ENCODE results near the gene COG8.
A peak's percentile ranks its signal among the peaks of the same experiment; 100 is the strongest.
"Not testable (repeated sequence)": the region's sequence is repeated elsewhere in the genome, so short reads cannot be mapped to it uniquely, and the experiment has no call there.

Gene COG8

GRCh38 chr16:69339289-69340094 is at the start of gene COG8, which contains the start of gene NIP7:
Gene COG8 (minus strand): TSS chr16:69339564. CDS start chr16:69339552, 12 bp downstream.
Gene NIP7 (plus strand): TSS chr16:69339772. CDS start chr16:69339830, 58 bp downstream.
- DNase-seq: peak; percentile 94

GRCh38 chr16:69386596-69386995 is 47.2 kb upstream of the COG8 start:
- no peak for DNase-seq

- no peak for DNase-seq
Observed at GRCh38 chr16:69384974-69385373, 45.6 kb upstream of the COG8 start.

GRCh38 chr16:69382421-69382820 is 43.1 kb upstream of the COG8 start:
- no peak for DNase-seq

- DNase-seq: no peak
Observed at GRCh38 chr16:69381231-69381630, 41.9 kb upstream of the COG8 start.

- DNase-seq: no peak
Observed at GRCh38 chr16:69378760-69379159, 39.4 kb upstream of the COG8 start.

- no peak for DNase-seq
Observed at GRCh38 chr16:69378036-69378435, 38.7 kb upstream of the COG8 start.

GRCh38 chr16:69376393-69377059 is 37.2 kb upstream of the COG8 start:
- DNase-seq: no peak

GRCh38 chr16:69373019-69373418 is 33.7 kb upstream of the COG8 start:
- DNase-seq: no peak

GRCh38 chr16:69371564-69371963 is 32.2 kb upstream of the COG8 start:
- DNase-seq: no peak

GRCh38 chr16:69368866-69369265 is 29.5 kb upstream of the COG8 start:
- no peak for DNase-seq

GRCh38 chr16:69367980-69368379 is 28.6 kb upstream of the COG8 start:
- DNase-seq: no peak

- no peak for DNase-seq
Observed at GRCh38 chr16:69366431-69366830, 27.1 kb upstream of the COG8 start.

- no peak for DNase-seq
Observed at GRCh38 chr16:69365901-69366300, 26.5 kb upstream of the COG8 start.

- no peak for DNase-seq
Observed at GRCh38 chr16:69364088-69364487, 24.7 kb upstream of the COG8 start.

- no peak for DNase-seq
Observed at GRCh38 chr16:69363281-69363717, 23.9 kb upstream of the COG8 start.

GRCh38 chr16:69360070-69360469 is 20.7 kb upstream of the COG8 start:
- DNase-seq: not testable (repeated sequence)

- no peak for DNase-seq
Observed at GRCh38 chr16:69351309-69352027, 12.1 kb upstream of the COG8 start, which contains the start of gene TMED6. Gene TMED6 (minus strand): TSS chr16:69351786. CDS start chr16:69351753, 33 bp downstream.

GRCh38 chr16:69350536-69351133 is 11.3 kb upstream of the COG8 start:
- DNase-seq: no peak

- DNase-seq: no peak
Observed at GRCh38 chr16:69349536-69349935, 10.2 kb upstream of the COG8 start.

GRCh38 chr16:69348222-69348621 is 8.9 kb upstream of the COG8 start:
- no peak for DNase-seq

GRCh38 chr16:69346683-69347082 is 7.3 kb upstream of the COG8 start:
- DNase-seq: no peak

GRCh38 chr16:69345923-69346322 is 6.6 kb upstream of the COG8 start:
- DNase-seq: no peak
